ENCODE results near the gene KSR2. TPM values are rescaled to one million over a fixed set of nuclear protein-coding genes. Genes with fewer than 3 reads are reported as not detected.
"Not testable (repeated sequence)": the region's sequence is repeated elsewhere in the genome, so short reads cannot be mapped to it uniquely, and the experiment has no call there.

KSR2 gene
- total RNA-seq, 1 experiment from 2014 or later, result 0.02 TPM

DNA sequence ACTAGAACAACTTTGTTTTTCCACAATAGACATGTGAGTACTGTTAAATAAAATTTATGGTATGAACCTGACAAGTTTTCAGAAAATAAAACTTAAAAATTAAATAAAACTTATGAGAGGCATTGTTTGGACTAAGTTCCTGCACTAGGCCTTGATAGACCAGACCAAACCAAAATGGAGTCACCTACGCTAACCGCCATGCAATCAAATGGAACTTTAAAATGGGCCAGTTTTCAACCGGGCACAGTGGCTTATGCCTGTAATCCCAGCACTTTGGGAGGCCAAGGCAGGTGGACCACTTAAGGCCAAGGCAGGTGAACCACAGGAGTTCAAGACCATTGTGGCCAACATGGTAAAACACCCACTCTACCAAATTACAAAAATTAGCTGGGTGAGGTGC lies 42.6 kb upstream of the KSR2 start:
- POLR2A ChIA-PET, result no interaction called here
- CTCF ChIA-PET, result interaction anchor here (0.6 kb wide), 1 partner anchor 1061 kb away, joined by 3 read pairs; no protein-coding TSS in a partner anchor
- BruUV-seq (replicated peaks), result no TSS peak
- intact Hi-C loops (cut with micrococcal nuclease), result no loop called here
- no peak overlapping the region for H3K27ac Mint-ChIP-seq (ENCODE audit: low read depth, unreplicated experiment)
- H3K9me3 Mint-ChIP-seq (ENCODE audit: unreplicated experiment), result no peaks in the 10 kb centered on the region
- H3K4me3 Mint-ChIP-seq (ENCODE audit: unreplicated experiment), result no peak overlapping the region
- peaks cover 2% of the 10 kb centered on the region for H3K36me3 Mint-ChIP-seq (ENCODE audit: insufficient read depth, unreplicated experiment)
- DNase-seq (ENCODE audit: unreplicated experiment), result no peak
- TF ChIP-seq, protein P1, sequence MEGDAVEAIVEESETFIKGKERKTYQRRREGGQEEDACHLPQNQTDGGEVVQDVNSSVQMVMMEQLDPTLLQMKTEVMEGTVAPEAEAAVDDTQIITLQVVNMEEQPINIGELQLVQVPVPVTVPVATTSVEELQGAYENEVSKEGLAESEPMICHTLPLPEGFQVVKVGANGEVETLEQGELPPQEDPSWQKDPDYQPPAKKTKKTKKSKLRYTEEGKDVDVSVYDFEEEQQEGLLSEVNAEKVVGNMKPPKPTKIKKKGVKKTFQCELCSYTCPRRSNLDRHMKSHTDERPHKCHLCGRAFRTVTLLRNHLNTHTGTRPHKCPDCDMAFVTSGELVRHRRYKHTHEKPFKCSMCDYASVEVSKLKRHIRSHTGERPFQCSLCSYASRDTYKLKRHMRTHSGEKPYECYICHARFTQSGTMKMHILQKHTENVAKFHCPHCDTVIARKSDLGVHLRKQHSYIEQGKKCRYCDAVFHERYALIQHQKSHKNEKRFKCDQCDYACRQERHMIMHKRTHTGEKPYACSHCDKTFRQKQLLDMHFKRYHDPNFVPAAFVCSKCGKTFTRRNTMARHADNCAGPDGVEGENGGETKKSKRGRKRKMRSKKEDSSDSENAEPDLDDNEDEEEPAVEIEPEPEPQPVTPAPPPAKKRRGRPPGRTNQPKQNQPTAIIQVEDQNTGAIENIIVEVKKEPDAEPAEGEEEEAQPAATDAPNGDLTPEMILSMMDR (IDR thresholded peaks at IDR 0.05; ENCODE audit: unreplicated experiment), result no peak
- H3K4me1 Mint-ChIP-seq (ENCODE audit: insufficient read depth, unreplicated experiment), result no peaks in the 10 kb centered on the region
- no peaks in the 10 kb centered on the region for H3K27me3 Mint-ChIP-seq (ENCODE audit: insufficient read depth, unreplicated experiment)

DNA sequence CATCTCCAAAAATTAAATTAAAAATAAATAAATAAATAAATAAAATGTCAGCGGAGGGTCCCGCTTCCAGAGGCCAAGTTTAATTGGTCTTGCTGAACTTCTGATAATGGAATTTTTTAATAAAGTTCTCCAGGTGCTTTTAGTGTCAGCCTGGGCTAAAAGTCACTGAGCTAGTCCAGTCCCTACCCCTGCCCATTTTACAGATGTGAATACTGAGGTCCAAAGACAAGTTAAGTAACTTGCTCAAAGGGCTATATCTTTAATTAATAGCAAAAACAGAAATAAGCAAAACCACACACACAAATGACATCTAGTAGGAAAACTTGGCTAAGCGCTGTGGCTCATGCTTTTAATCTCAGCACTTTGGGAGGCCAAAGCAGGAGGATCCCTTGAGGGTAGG lies 42.1 kb upstream of the KSR2 start:
- no peak overlapping the region for H3K4me3 Mint-ChIP-seq (ENCODE audit: unreplicated experiment)
- H3K9me3 Mint-ChIP-seq (ENCODE audit: unreplicated experiment), result no peaks in the 10 kb centered on the region
- POLR2A ChIA-PET, result no interaction called here
- H3K27me3 Mint-ChIP-seq (ENCODE audit: insufficient read depth, unreplicated experiment), result no peaks in the 10 kb centered on the region
- no peak for DNase-seq (ENCODE audit: unreplicated experiment)
- intact Hi-C loops (cut with micrococcal nuclease), result no loop called here
- TF ChIP-seq, protein P1 (IDR thresholded peaks at IDR 0.05; ENCODE audit: unreplicated experiment), result no peak
- H3K4me1 Mint-ChIP-seq (ENCODE audit: insufficient read depth, unreplicated experiment), result no peaks in the 10 kb centered on the region
- CTCF ChIA-PET, result no interaction called here
- no TSS peak for BruUV-seq (replicated peaks)
- no peaks in the 10 kb centered on the region for H3K36me3 Mint-ChIP-seq (ENCODE audit: insufficient read depth, unreplicated experiment)
- no peak overlapping the region for H3K27ac Mint-ChIP-seq (ENCODE audit: low read depth, unreplicated experiment)

DNA sequence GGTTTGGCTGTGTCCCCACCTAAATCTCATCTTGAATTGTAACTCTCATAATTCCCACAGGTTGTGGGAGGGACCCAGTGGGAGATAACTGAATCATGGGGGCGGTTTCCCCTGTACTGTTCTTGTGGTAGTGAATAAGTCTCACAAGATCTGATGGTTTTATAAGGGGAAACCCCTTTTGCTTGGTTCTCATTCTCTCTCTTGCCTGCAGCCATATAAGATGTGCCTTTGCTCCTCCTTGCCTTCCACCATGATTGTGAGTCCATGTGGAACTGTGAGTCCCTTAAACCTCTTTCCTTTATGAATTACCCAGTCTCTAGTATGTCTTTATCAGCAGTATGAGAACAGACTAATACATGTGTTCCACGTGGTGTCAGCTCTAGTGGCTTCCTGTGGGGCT lies 31.0 kb upstream of the KSR2 start:
- BruUV-seq (replicated peaks); DNase-seq (ENCODE audit: unreplicated experiment); H3K9me3 Mint-ChIP-seq (ENCODE audit: unreplicated experiment); H3K27me3 Mint-ChIP-seq (ENCODE audit: insufficient read depth, unreplicated experiment); H3K4me3 Mint-ChIP-seq (ENCODE audit: unreplicated experiment); H3K27ac Mint-ChIP-seq (ENCODE audit: low read depth, unreplicated experiment); POLR2A ChIA-PET; intact Hi-C loops (cut with micrococcal nuclease); H3K36me3 Mint-ChIP-seq (ENCODE audit: insufficient read depth, unreplicated experiment); H3K4me1 Mint-ChIP-seq (ENCODE audit: insufficient read depth, unreplicated experiment): not testable (repeated sequence)
- CTCF ChIA-PET, result interaction anchor here (0.6 kb wide), 1 partner anchor 941 kb away, joined by 3 read pairs; no protein-coding TSS in a partner anchor

DNA sequence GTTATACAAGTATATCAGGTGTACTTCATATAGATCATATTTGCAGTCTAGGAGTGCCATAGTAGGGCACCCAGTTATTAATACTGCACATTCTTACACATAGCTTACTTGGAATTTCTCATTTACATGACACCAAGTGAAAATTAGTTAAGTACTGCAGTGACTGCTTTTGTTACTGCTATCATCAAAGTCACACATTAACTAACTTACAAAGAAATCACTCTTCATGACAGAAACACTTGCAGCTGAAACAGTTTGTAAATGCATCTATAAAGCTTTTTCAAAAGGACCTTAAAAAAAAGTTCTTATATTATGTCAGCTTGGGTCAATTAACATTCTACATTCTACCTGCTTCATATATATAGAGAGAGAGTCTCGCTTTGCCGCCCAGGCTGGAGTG lies 29.9 kb upstream of the KSR2 start:
- POLR2A ChIA-PET, result no interaction called here
- no peak for DNase-seq (ENCODE audit: unreplicated experiment)
- Mint-ChIP-seq H3K4me3 (ENCODE audit: unreplicated experiment) (no peak overlapping the region), H3K27ac (ENCODE audit: low read depth, unreplicated experiment) (no peak overlapping the region), H3K27me3 (ENCODE audit: insufficient read depth, unreplicated experiment) (no peaks in the 10 kb centered on the region), H3K9me3 (ENCODE audit: unreplicated experiment) (no peaks in the 10 kb centered on the region), H3K4me1 (ENCODE audit: insufficient read depth, unreplicated experiment) (no peaks in the 10 kb centered on the region), H3K36me3 (ENCODE audit: insufficient read depth, unreplicated experiment) (no peaks in the 10 kb centered on the region)
- TF ChIP-seq, protein P1 (IDR thresholded peaks at IDR 0.05; ENCODE audit: unreplicated experiment), result no peak
- intact Hi-C loops (cut with micrococcal nuclease), result no loop called here
- CTCF ChIA-PET, result interaction anchor here (0.6 kb wide), 1 partner anchor 36 kb away, joined by 5 read pairs; no protein-coding TSS in a partner anchor
- no TSS peak for BruUV-seq (replicated peaks)

Measured in MCF 10A (cell line).